Stimulated activated CD8-positive, alpha-beta memory T cell treated with anti-CD3 and anti-CD28 coated beads, Interleukin-15, amount 100 ng/mL, for 4 hours (primary cell): ENCODE measurements around the gene OR14K1.
"Not testable (repeated sequence)": the region's sequence is repeated elsewhere in the genome, so short reads cannot be mapped to it uniquely, and the experiment has no call there.

ENCODE experiments used
- DNase-seq, 2 donors: peaks; one replicate each; pipeline ENCODE4 v3.0.0-alpha.2; 2020; ENCODE audit warnings: low read depth in 2 of 2

Gene OR14K1

DNA sequence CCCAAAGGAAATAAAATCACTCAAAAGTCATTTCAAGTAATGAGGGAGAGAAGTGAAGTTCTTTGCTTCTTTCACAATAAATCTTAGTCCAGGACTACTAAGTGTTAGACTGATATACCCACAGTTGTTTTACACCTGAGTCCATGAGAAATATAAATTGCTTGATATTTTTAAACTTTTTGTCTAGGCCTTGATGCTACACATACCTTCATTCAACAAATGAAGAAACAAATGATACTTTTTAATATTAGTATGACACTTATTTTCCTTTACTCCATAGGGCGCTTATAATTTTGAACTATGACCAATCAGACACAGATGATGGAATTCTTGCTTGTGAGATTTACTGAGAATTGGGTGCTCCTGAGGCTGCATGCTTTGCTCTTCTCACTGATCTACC, at the start of gene OR14K1:
Gene OR14K1, plus strand, starts transcription at position 301 of the 400 bp plus-strand sequence. Its CDS starts 0 bp downstream, at position 301.
- DNase-seq: no peak

- no peak for DNase-seq
These were observed 37.1 kb upstream of the OR14K1 start for GRCh38 chr1:247701338-247701737.

- not testable (repeated sequence) for DNase-seq
These were observed 27.7 kb upstream of the OR14K1 start for GRCh38 chr1:247710681-247711080.

DNA sequence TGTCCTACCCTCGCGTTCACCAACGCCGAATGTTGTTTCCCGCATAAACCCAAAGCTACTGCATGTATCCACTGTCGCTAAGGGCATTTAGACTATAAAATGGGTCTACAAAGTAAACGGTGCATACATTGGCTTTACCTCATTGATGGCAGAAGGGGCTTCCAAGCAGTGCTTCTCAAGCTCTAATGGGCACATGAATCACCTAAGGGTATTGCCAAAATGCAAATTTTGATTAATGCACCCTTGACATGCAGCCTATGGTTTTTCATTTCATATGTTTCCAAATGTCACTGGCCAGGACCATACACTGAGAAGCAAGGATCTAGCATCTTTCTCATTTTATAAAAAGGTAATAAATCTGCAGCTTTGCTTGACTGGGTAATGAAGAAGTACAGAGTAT, 24.7 kb upstream of the OR14K1 start:
- no peak for DNase-seq

DNA sequence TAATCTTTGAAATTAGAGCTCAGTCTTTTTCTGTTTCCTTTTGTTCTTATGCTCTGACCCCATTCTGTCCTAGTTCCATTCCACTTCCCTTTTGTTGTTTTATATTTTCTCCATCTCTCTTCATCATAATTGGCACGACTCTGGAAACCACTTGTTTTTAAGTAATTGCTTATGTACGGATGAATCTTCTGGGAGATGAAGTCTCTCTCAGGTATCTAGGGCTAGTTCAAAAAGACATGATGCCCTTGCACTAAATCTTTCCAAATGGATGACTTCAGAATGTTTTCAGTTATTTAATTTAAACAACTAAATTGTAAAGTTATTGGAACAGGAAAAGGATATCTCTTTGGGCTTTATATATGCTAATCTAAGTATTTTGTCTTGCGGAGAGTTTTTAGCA, 21.9 kb upstream of the OR14K1 start, which contains the start of gene OR6F1:
Gene OR6F1, minus strand, starts transcription at position 101 of the 400 bp plus-strand sequence. CDS start 3,891 bp downstream, outside the sequence.
- no peak for DNase-seq

DNA sequence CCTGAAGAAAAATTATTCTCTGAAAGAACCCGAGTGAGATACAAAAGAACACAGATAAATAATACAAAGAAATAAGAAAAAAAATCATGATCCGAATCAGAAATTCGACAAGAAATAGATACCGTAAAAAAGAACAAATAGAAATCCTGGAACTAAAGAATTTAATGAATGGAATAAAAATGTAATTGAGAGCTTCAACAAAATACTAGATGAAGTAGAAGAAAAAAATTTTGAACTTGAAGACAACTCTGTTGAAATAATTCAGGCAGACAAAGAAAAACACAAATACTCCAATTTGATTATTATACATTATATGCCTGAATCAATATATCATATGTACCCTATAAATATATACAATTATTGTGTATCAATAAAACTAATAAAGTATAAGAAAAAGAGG, 17.2 kb upstream of the OR14K1 start:
- no peak for DNase-seq

DNA sequence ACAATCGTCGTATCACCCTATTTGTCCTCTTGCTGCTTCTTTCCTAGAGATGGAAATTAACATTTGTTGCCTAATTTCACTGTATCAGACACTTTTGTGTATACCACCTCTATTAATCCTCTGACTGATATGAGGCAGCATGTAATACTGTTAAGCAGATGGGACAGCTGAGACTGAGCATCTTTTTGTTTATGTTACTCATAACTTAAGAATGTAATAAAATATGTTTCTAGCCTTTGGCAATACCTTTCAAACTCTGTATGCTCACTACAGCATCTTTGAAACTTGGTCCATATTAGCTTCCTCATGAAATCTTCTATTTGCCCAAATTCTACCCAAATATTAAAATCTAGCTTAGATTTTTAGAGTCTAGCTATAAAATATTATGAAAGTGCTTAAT, 2.3 kb downstream of the OR14K1 start:
- DNase-seq: no peak

DNA sequence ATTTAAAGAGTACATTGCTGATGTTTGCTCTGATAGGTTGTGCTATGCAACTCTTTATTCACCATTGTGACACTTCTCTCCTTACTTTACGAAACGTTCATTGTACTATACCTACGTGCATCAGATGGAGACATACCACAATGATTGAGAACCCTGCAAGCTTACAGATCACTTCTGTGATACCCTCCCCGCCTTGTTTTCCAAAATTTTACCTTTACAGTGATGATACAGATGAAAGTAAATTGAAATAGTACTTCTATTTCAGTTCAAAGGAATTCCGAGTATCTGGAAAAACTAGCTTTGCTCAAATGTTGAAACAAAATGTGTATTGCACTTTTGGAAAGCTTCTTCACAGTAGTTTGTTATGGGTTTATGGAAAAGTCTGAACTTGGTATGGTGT, 3.3 kb downstream of the OR14K1 start:
- DNase-seq: no peak

DNA sequence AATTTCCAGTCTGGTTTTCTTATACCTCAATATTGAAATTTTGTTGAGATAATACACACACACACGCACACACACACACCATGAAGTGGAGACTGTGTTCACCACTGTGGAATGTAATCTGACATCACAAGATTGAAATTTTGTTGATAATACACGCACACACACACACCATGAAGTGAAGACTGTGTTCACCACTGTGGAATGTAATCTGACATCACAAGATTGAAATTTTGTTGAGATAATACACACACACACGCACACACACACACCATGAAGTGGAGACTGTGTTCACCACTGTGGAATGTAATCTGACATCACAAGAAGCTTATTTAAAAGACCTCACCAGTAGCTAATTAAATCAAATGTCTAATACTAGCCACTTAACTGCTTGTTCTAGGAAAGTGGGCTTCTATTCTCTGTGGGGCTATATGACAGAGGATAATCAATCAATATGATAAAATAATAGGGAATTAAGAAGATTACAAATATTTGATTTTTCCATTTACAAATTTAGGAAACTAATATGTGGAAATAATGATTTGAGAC, 3.9 kb downstream of the OR14K1 start:
- not testable (repeated sequence) for DNase-seq

- DNase-seq: no peak
These were observed 8.0 kb downstream of the OR14K1 start for GRCh38 chr1:247746391-247746935.

DNA sequence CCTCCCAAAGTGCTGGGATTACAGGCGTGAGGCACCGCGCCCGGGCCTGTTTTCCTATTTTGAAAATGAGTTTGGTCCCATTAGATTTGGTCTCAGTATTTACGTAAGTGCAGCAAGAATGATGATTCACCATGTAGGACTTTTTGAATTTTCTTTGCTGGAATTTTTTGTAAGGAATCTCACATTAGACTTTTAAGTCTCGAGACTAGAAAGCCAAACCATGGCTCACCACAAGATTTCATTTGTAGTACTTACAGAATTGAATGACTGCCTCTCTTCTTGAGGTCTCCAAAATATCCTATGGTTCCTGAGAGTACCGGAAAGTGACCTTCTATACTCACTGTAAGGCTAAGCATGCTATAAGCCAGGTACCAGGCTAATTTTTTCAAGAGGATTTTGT, 9.2 kb downstream of the OR14K1 start:
- DNase-seq: no peak

- DNase-seq: no peak
These were observed 9.6 kb downstream of the OR14K1 start, which contains the start of gene OR14A2 for GRCh38 chr1:247748041-247748440. TSS of gene OR14A2 (minus strand) at chr1:247748141.

- no peak for DNase-seq
These were observed 11.5 kb downstream of the OR14K1 start for GRCh38 chr1:247749870-247750269.

DNA sequence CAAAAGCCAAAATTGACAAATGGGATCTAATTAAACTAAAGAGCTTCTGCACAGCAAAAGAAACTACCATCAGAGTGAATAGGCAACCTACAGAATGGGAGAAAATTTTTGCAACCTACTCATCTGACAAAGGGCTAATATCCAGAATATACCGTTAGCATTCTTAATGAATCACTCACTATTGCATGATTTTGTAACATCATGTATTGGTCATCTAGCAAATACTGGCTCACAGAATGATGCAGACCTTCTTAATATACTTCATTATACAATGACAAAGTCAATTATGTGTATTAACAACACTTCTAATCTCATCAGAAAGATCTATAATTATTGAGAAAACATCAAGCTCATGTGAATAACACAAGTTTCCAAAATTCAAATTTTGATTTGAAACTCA, 15.9 kb downstream of the OR14K1 start:
- not testable (repeated sequence) for DNase-seq

DNA sequence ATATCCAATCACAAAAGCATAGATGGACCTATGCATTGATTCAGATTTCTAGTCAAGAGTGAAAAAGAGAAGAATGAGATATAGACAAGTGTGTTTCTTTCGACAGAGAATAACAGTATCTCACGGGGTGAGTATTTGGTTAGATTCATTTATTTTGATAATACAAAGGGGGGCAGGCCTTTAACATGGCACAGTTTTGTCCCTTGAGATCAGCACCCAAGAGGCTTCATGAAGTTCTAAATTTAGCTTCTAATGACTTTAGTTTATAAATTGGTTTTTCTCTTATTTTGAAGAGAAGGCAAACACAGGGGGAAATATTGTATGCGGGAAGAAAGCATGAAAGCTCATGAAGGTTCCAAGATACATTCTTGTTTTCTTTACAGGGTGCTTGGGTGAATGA, 22.0 kb downstream of the OR14K1 start, which contains the start of gene OR1C1:
Gene OR1C1, minus strand, starts transcription at position 101 of the 400 bp plus-strand sequence. CDS start 2,150 bp downstream, outside the sequence.
- no peak for DNase-seq

- DNase-seq: no peak
These were observed 31.2 kb downstream of the OR14K1 start for GRCh38 chr1:247769603-247770002.
